ENCODE data around the gene RBFOX2. TPM values are rescaled to one million over a fixed set of nuclear protein-coding genes. Genes with fewer than 3 reads are reported as not detected.

RBFOX2 gene
- total and polyA plus RNA-seq, 2 of the 8 experiments (the other 6 are each of a cell fraction or from before 2014, with no cell fraction given), result 121 to 122 TPM

DNA sequence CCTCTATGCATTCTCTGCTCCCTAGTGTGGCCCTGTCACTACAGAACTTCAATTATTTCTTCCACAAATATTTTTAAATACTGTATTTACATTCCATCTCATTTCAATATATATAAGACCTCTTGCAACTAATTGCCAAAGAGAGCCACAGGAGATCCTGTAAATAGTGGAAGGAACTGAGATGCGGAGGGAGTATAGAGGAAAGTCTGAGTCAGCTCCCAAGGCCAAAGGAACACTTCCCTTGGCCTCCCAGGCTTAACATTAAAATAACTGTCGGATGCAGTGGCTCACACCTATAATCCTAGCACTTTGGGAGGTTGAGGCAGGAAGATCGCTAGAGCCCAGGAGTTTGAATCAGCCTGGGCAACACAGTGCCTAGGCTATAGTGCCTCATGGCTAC, 31.2 kb downstream of the RBFOX2 start:
- DNase-seq (ENCODE audit: low read depth in 1 of 2, low spot score in 2 of 2) (no peak), FAIRE-seq (no peak)
- Histone ChIP-seq H4K91ac (replicated peaks; ENCODE audit: insufficient read length, low read length) (no peak overlapping the region), H3K9ac (replicated peaks in 1 of 4; ENCODE audit: extremely low read depth in 1 of 4, low read depth in 3 of 4, low read length in 3 of 4) (no peak overlapping the region), H3K79me1 (ENCODE audit: low read depth, low read length) (peaks cover 3% of the 10 kb centered on the region; the same call in 1 of the 2 replicates), H3K27me3 (replicated peaks in 1 of 4; ENCODE audit: control insufficient read depth in 3 of 4, extremely low read depth in 1 of 4, insufficient read depth in 3 of 4, low read length in 3 of 4) (no peaks in the 10 kb centered on the region), H2BK12ac (ENCODE audit: low read depth, low read length) (no peak overlapping the region), H3K9me3 (ENCODE audit: insufficient read depth in 2 of 2, low read depth in 1 of 2, low read length in 1 of 2) (peaks cover 0 to 4% of the 10 kb centered on the region in 2 experiments; a peak in 2 of 4 replicates), H3K4ac (replicated peaks; ENCODE audit: insufficient read length, low read depth, low read length) (no peak overlapping the region), H2BK20ac (ENCODE audit: low read length) (no peak overlapping the region), H3K4me1 (replicated peaks in 1 of 4; ENCODE audit: control insufficient read depth in 3 of 4, insufficient read depth in 4 of 4, low read length in 3 of 4) (peaks cover 0 to 4% (median under 1%) of the 10 kb centered on the region in 4 experiments; a peak in 2 of 7 replicates), H2AK5ac (ENCODE audit: low read depth, low read length) (no peak overlapping the region), H4K20me1 (replicated peaks in 1 of 2; ENCODE audit: control insufficient read depth in 1 of 2, insufficient read depth in 2 of 2, low read length in 2 of 2) (peaks cover 0 to 5% of the 10 kb centered on the region in 2 experiments), H3K23ac (ENCODE audit: insufficient read length) (no peak overlapping the region), H2BK5ac (ENCODE audit: low read depth, low read length) (no peak overlapping the region), H3K56ac (replicated peaks; ENCODE audit: insufficient read length, low read depth, low read length) (no peak overlapping the region), H3K23me2 (ENCODE audit: low read depth, low read length) (no peaks in the 10 kb centered on the region), H4K8ac (ENCODE audit: extremely low read depth, insufficient read depth, low read length) (no peak overlapping the region), H3K4me3 (ENCODE audit: extremely low read depth in 1 of 4, insufficient read depth in 2 of 4, low read depth in 3 of 4, low read length in 4 of 4) (no peak overlapping the region), H2AFZ (ENCODE audit: low read length) (no peak overlapping the region), H2BK15ac (ENCODE audit: low read length) (no peak overlapping the region), H3K14ac (ENCODE audit: insufficient read length) (no peak overlapping the region), H2BK120ac (replicated peaks; ENCODE audit: low read depth, low read length) (no peak overlapping the region), H3K79me2 (ENCODE audit: control insufficient read depth in 1 of 2, insufficient read depth in 2 of 2, low read length in 2 of 2) (peaks cover 0 to 80% of the 10 kb centered on the region in 2 experiments; a peak in 3 of 4 replicates), H3K18ac (ENCODE audit: extremely low read depth, low read length) (no peak overlapping the region), H4K5ac (ENCODE audit: insufficient read length, low read depth, low read length) (no peak overlapping the region), H3K36me3 (ENCODE audit: control insufficient read depth in 2 of 4, insufficient read depth in 4 of 4, low read length in 3 of 4) (no peaks in the 10 kb centered on the region; a peak in 1 of 8 replicates), H3K4me2 (ENCODE audit: insufficient read depth in 1 of 2, low read depth in 2 of 2, low read length in 2 of 2) (no peak overlapping the region), H3K27ac (ENCODE audit: low read depth, low read length) (no peak overlapping the region)
- POLR2A ChIA-PET (ENCODE audit: partially characterized antibody), result no interaction called here
- CTCF ChIA-PET (ENCODE audit: partially characterized antibody), result interaction anchor here (0.9 to 1.8 kb wide), 2 partner anchors 21 to 68 kb away, joined by 3 to 5 read pairs; no protein-coding TSS in a partner anchor
- WGBS, 2 experiments (ENCODE audit: extremely low coverage in 1 of 2, insufficient coverage in 1 of 2, insufficient read length in 1 of 2, insufficient replicate concordance in 2 of 2, low coverage in 1 of 2, low lambda C conversion rate in 2 of 2, missing lambda C conversion rate in 1 of 2), result 91% methylated on average over 3 of the region's 3 CpGs; no CpG with 5 or more reads in 1 of the 2 experiments
- TF ChIP-seq TCF12 (IDR thresholded peaks at IDR 0.05; ENCODE audit: low read depth, low read length) (no peak), TAF1 (IDR thresholded peaks at IDR 0.05; ENCODE audit: low read depth, low read length) (no peak), ASH2L (IDR thresholded peaks at IDR 0.05; ENCODE audit: low read length) (no peak), TBP (IDR thresholded peaks at IDR 0.05; ENCODE audit: low read depth, low read length) (no peak), HDAC6 (IDR thresholded peaks at IDR 0.05; ENCODE audit: low read depth, low read length) (no peak), EP300 (IDR thresholded peaks at IDR 0.05; ENCODE audit: borderline replicate concordance in 1 of 2, low read depth in 2 of 2, low read length in 2 of 2) (no peak), NANOG (IDR thresholded peaks at IDR 0.05; ENCODE audit: insufficient read depth, low read depth, low read length, poor library complexity, severe bottlenecking) (no peak), HDAC2 (IDR thresholded peaks at IDR 0.05; ENCODE audit: borderline replicate concordance in 1 of 2, low read depth in 2 of 2, low read length in 2 of 2) (no peak), GABPA (IDR thresholded peaks at IDR 0.05; ENCODE audit: borderline replicate concordance, insufficient read depth, low read length) (no peak), KDM5A (IDR thresholded peaks at IDR 0.05; ENCODE audit: low read length) (no peak), SAP30 (IDR thresholded peaks at IDR 0.05; ENCODE audit: insufficient read depth, insufficient replicate concordance, low read length) (no peak)
- TF ChIP-seq, protein P1, sequence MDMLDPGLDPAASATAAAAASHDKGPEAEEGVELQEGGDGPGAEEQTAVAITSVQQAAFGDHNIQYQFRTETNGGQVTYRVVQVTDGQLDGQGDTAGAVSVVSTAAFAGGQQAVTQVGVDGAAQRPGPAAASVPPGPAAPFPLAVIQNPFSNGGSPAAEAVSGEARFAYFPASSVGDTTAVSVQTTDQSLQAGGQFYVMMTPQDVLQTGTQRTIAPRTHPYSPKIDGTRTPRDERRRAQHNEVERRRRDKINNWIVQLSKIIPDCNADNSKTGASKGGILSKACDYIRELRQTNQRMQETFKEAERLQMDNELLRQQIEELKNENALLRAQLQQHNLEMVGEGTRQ (IDR thresholded peaks at IDR 0.05; ENCODE audit: low read length), result no peak

Measured in H1 (cell line).